Measurements from ENCODE around the gene ZCCHC24. TPM values are rescaled to one million over a fixed set of nuclear protein-coding genes. Genes with fewer than 3 reads are reported as not detected.

The ZCCHC24 gene
- total RNA-seq, 1 donor from 2014 or later, result 4.0 TPM

- peak in 1 of 2 donors; percentile 76 for DNase-seq (ENCODE audit: low read depth in 2 of 2)
These were observed 46.1 kb downstream of the ZCCHC24 start for GRCh38 chr10:79399223-79399831.

DNA sequence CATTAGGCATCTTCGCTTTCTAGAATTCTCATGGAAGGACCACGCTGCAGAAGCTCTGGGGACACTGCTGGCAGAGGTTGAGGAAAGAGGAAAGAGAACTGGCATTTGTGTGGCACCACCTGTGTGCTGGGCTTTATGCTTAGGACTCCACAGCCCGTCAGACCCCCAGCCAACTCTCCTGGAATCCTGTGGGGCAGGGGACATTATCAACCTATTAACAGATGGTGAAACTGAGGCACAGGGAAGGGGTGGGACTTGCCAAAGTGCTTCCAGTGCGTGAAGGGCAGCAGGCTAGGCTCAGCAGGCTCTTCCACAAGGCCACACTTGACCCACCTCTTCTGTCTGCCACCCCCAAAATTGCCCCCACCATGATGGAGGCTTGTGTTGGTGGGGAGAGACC is 46.8 kb downstream of the ZCCHC24 start:
- DNase-seq (ENCODE audit: low read depth in 2 of 2), result no peak

DNA sequence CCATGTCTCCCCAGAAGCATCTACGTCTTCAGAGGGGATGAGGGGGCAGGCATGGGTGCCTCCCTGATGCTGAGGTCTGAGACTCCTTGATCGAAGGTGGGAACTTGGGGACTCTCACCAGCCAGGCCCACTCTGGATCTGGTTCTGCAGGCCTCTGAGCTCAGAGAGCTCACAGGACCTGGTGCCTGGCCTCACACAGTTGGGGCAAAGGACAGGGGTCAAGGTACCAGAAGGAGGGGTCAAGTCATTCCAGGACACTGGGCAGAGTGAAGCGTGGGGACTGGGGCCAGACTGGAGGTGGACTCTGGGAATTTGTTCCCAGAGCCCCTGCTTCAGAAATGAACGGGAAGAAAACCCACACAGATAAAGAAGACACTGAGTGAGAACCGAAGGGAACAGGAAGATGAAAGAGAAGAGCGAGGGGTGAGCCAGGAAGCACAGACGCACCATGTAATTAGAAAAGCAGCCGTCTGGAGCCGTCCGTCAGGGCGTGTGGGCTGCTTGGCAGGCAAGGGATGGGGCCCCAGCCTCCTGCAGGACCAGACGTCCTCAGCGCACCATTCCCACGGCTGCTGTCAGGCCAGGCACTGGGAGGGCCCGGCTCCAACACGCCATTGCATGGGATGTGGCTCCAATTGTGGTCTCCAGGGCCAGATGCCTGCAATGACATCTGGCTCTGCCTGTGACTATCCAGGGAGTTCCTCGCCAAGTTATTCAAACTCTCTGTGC is 47.7 kb downstream of the ZCCHC24 start:
- no peak for DNase-seq (ENCODE audit: low read depth in 2 of 2)

GRCh38 chr10:79397051-79397450 is 48.4 kb downstream of the ZCCHC24 start:
- no peak for DNase-seq (ENCODE audit: low read depth in 2 of 2)

DNA sequence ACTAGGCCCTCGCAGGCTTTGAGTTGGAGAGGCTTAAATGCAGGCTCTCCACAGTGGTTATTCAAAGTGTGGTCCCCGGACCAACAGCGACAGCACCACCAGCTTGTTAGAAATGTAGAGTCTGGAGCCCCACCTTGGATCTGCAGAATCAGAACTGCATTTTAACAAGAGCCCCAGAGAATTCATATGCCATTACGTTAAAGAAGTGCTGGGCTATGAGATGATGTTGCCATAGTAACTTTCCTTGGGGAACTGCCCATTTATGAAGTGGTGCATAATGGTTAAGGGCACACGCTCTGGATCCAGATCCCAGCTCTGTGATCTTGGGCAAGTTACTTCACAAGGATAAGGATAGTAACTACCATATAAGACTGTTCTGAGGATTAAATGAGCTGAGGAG is 48.9 kb downstream of the ZCCHC24 start:
- no peak for DNase-seq (ENCODE audit: low read depth in 2 of 2)

DNA sequence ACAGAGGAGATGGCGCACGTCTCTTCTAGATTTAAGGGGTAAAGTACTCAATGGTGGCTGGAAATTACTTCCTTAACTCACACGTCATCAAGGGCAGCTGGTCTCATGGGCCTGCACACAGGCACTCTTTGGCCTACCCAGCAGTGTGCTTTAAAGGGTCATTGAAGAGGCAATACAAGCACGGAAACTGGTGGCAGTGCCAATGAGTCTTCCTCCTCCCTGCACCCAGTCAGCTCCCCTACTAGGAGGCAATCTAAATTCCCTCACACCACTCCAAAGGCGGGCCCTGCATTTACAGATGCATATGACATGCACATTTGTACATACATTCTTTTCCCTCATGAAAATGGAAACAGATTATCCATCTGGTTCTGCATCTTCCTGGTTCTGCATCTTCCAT is 50.8 kb downstream of the ZCCHC24 start:
- DNase-seq (ENCODE audit: low read depth in 2 of 2), result no peak

- no peak for DNase-seq (ENCODE audit: low read depth in 2 of 2)
These were observed 51.4 kb downstream of the ZCCHC24 start for GRCh38 chr10:79393924-79394610.

- DNase-seq (ENCODE audit: low read depth in 2 of 2), result no peak
These were observed 52.1 kb downstream of the ZCCHC24 start for GRCh38 chr10:79393221-79393923.

DNA sequence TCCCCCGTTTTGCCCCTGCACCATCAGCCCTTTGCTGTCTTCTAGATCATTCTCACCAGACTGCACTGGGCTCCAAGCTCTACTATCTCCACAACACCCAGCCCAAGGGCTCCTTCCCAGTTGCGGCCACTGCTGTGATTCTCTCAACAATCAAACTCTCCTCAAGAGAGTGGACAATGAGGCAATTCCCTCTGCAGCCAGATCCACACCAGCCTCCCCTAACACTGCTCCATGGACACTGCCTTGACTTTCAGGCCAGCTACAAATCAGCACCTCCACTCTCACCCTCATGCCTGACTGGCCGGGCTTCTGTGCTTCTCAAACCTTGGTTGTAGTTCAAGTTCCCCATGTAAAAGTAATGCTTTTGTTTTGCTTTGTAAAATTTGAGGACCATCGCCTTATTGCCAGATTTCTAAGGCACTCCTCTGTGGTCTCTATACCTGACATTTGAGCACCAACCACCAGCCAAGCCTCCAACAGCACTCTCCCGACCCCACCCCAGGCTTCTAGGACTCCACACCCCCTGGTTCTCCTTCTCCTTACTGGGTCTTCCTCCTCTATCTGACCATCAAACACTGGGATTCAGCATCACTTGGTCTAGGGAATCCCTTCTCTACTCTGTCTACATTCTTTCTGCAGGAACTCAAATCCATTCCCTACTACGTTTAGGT is 52.8 kb downstream of the ZCCHC24 start:
- no peak for DNase-seq (ENCODE audit: low read depth in 2 of 2)

DNA sequence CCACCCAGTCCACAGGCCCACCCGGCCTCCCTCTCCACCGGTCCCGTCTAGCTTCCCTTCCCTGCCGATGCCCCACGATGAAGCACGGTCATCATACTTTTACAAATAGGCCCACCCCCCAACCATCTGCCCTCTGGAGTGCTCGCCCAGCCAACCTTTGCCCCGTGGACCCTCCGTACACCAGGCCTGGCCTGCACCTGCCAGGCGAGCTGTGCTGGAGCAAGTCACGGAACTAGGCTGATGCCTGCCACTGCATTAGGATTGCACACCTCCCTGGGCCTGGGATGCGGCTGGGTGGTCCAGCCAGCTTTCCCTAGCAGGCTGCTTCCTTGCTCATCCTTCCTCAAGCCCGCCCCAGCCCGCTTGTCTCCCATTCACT is 53.4 kb downstream of the ZCCHC24 start:
- no peak for DNase-seq (ENCODE audit: low read depth in 2 of 2)

GRCh38 chr10:79391231-79392019 is 54.0 kb downstream of the ZCCHC24 start:
- no peak for DNase-seq (ENCODE audit: low read depth in 2 of 2)

DNA sequence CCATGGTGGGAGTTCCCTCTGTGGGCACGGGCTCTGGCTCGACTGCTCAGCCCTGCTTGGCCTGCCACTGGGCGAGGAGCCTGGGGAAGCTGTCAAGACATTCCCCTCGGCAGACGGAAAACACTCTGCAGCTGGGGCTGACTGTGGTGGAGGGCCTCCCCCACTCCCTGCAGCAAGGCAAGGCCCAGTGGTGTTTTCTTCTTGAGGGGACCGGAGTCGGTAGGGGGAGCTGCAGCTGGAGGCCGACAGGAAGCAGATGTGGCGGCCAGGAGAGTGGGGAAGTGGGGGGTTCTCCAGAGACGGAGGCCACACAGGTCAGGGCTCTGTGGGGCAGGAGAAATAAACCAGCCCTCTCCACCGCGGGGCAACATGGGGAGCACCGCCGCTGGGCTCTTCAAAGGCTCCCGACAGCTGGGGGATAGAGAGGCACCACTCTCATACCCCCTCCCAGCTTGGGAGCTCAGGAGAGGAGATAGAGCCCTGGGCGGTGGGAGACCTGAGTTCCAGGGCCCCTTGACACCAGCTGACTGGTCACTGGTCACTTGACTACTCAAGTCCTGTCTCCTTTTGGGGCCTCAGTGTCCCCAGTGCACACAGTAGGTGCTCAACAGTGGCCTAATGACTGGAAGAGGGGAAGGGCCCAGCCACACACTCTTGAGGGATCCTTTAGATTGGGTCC is 54.7 kb downstream of the ZCCHC24 start:
- no peak for DNase-seq (ENCODE audit: low read depth in 2 of 2)

DNA sequence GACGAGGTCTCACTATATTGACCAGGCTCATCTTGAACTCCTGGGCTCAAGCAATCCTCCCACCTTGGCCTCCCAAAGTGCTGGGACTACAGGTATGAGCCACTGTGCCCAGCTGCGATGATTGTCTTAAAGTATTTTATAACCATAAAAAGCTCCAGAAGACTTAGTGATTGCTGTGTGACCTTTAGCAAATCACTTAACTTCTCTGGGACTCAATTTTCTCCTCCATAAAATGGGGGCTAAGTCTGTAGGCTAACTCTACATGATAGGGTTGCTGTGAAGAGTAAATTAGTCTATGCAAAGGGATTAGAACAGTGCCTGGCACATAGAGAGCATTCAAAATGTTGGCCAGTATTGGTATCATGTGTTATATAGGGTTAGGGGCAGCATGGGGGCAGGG is 55.4 kb downstream of the ZCCHC24 start:
- DNase-seq (ENCODE audit: low read depth in 2 of 2), result no peak

DNA sequence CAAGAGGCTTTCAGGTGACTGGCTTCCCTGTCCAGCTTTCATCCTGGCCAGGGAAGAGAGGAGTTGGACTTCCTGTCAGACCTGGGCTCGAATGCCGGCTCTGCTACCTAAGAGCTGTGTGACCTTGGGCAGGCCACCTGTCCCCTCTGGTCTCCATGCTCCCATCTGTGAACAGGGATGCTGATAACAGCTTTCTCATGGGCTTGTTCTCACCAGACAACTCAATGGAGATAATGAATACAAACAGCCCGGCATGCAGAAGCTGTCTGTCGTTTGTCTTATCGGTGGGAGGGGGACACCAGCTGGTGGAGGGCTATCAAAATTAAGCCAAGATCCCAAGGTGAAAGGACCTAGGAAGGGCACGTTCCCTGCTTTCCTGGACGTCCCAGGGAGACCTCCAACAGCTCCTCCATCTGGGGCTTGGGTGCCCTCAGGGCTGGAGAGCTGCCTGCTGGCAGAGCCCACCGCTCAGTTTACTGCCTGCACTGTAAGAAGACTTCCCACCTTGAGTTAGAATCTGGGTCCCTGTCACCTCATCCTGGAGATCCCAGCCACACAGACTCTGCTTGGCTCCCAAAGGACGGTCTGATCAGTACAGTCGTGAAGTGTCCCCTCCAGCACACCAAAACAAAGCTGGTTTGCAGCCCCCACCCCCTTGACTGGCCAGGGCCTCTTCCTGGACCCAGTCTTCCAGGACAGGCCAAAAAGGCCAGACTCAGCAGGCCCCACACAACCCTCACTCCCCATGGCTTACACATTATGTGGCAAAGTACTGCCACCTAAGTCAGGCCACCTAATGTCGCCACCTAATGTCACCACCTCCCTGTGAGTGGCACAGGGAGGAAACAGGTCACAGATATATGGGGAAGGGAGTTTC is 57.2 kb downstream of the ZCCHC24 start:
- no peak for DNase-seq (ENCODE audit: low read depth in 2 of 2)

- DNase-seq (ENCODE audit: low read depth in 2 of 2), result no peak
These were observed 57.9 kb downstream of the ZCCHC24 start for GRCh38 chr10:79387466-79387973.

- no peak for DNase-seq (ENCODE audit: low read depth in 2 of 2)
These were observed 58.6 kb downstream of the ZCCHC24 start for GRCh38 chr10:79386637-79387465.

DNA sequence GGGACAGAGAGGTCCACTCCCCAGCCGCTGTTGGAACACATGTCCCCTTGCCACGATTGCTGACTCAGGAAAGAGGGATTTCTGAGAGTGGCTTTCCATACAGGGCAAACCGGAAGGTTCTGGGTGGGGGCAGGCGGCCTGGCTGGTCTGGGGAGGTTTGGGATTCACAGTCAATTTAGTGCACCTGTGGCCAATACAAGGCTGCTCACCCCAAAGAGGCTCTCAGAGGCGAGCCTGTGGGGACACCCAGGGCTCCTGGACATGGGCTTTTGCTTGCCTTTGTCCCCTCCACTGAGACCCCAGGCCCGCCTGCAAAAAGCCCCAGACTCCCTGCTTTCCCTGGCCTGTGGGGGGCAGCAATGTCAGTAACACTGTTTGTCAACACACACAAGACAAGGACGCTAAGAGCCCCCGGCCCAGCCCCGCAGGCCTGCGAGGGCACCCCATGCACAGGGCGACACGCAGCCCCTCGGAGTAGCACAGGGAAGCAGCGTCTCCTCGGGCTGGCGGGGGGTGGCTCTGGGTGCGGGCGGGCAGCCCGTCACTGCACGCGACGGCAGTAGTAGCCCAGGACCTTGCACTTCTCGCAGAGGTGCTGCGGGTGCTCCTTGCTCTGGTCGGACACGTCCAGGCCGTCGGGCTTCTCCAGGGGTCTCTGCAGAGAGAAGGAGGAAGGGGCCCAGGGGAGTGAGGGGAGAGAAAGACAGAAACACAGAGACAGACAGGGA is 59.5 kb downstream of the ZCCHC24 start:
- DNase-seq (ENCODE audit: low read depth in 2 of 2), result no peak

Data from lung microvascular endothelial cell (primary cell).